OCI-LY7 (cell line): ENCODE results near the gene TCP1.

Experiments used
- CTCF ChIP-seq: fragments of 200-600 bp; sonication (generic); conservative IDR thresholded peaks from 2 replicates; pipeline ENCODE4 v1.5.1; 2014; ENCODE audit warnings: mild to moderate bottlenecking, antibody characterized with exemption, low read length, moderate library complexity, mixed read lengths
- EZH2phosphoT487 ChIP-seq: fragments of 200-600 bp; sonication (generic); IDR thresholded peaks from 2 replicates; pipeline ENCODE4 v1.6.1; 2018; ENCODE audit warnings: low read depth, borderline replicate concordance, mild to moderate bottlenecking, mixed run types, antibody characterized with exemption, low read length, moderate library complexity, mixed read lengths

- TF ChIP-seq CTCF (no peak), EZH2phosphoT487 (no peak)
These were observed 48.8 kb upstream of the TCP1 start for GRCh38 chr6:159838020-159838744.
